ENCODE data around the gene ZNF77. TPM values are rescaled to one million over a fixed set of nuclear protein-coding genes. Genes with fewer than 3 reads are reported as not detected.
"Not testable (repeated sequence)": the region's sequence is repeated elsewhere in the genome, so short reads cannot be mapped to it uniquely, and the experiment has no call there.

ZNF77 gene
- total RNA-seq, 1 donor from 2014 or later, result 4.0 TPM

DNA sequence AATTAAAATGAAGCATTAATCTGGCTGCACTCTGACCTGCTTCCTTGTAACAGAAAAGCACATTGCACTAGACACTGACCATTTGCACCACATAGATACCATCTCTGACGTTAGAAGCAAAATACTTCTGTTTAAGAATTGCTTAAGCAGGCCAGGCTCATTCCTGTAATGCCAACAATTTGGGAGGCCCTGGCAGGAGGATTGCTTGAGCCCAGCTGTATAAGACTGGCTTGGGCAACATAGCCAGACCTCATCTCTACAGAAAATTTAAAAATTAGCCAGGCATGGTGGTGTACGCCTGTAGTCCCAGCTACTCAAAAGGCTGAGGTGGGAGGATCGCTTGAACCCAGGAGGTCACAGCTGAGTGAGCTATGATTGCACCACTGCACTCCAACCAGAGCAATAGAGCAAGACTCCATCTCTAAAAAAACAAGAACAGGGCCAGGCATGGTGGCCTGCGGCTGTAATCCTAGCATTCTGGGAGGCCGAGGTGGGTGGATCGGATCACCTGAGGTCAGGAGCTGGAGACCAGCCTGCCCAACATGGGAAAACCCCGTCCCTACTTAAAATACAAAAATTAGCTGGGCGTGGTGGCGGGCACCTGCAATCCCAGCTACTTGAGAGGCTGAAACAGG lies 25.5 kb upstream of the ZNF77 start:
- DNase-seq (ENCODE audit: low read depth), result no peak

DNA sequence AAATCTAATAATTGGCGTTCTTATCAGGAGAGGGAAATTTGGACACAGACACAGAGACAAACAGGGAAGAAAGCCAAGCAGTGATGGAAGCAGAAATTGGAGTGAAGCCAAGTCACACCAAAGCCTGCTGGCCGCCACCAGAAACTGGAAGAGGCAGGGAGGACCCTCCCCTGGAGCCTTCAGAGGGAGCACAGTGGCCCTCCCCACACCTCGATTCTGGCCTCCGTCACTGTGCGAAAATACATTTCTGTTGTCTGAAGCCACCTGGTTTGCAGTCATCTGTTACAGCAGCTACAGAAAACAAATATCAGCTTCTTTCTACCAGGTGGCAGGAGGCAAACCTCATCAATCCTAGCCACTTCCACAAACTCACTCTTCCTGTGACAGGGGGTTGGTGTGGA lies 24.3 kb upstream of the ZNF77 start:
- DNase-seq (ENCODE audit: low read depth), result no peak

DNA sequence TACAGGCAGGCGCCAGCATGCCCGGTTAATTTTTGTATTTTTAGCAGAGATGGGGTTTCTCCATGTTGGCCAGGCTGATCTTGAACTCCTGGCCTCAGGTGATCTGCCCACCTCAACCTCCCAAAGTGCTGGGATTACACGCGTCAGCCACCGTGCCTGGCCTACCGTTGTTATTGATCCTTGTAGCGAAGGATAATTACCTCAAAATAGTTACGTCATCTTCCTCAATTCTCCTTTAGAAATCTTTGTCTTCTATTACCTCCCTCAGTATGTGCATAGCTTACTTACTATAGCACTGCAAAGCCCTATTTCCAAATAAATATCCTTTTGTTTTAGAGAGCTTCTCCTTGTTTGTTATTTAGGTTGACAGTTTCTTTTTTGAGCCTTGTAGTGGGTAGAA lies 23.2 kb upstream of the ZNF77 start:
- DNase-seq (ENCODE audit: low read depth), result no peak

DNA sequence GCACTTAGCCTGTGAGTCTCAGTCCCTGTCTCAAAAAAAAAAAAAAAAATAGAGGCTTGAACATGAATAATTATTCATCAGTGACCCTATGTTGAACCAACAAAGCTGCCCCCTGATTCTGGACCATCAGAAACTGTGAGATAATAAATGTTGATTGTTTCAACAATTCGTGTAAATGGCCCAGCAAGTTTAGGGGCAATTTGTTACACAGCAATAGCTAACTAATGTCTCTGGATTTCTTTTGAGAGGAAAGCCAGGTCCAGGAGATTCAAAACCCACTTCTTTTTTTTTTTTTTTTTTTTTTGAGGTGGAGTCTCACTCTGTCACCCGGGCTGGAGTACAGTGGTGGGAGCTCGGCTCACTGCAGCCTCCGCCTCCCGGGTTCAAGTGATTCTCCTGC lies 20.1 kb upstream of the ZNF77 start:
- no peak for DNase-seq (ENCODE audit: low read depth)

DNA sequence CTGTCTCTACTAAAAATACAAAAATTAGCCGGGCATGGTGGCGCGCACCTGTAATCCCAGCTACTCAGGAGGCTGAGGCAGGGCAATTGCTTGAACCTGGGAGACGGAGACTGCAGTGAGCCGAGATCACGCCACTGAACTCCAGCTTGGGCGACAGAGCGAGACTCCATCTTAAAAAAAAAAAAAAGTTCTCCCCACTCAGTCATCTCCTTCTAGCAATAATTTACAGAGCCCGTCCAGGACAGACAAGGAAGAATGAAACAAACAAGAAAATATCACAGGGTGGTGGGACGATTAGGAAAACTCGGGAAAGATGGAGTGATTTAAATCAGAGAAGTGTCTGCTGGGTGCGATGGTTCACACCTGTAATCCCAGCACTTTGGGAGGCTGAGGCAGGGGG lies 18.9 kb upstream of the ZNF77 start:
- DNase-seq (ENCODE audit: low read depth), result not testable (repeated sequence)

DNA sequence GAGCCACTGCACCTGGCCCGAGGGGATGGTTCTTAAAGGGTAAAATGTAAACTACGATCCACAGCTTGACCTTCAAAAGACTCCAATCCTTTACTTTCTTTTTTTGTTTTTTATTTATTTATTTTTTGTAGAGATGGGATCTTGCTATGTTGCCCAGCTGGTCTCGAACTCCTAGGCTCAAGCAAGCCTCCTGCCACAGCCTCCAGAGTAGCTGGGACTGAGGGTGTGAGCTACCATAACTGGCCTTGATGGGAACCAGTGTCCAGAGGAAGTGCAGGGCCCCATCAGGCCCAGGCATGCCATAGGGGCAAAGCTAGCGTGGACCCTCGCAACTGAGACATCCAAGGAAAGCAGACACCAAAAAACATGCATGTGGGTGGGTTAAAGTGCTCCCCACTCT lies 18.4 kb upstream of the ZNF77 start:
- DNase-seq (ENCODE audit: low read depth), result no peak

DNA sequence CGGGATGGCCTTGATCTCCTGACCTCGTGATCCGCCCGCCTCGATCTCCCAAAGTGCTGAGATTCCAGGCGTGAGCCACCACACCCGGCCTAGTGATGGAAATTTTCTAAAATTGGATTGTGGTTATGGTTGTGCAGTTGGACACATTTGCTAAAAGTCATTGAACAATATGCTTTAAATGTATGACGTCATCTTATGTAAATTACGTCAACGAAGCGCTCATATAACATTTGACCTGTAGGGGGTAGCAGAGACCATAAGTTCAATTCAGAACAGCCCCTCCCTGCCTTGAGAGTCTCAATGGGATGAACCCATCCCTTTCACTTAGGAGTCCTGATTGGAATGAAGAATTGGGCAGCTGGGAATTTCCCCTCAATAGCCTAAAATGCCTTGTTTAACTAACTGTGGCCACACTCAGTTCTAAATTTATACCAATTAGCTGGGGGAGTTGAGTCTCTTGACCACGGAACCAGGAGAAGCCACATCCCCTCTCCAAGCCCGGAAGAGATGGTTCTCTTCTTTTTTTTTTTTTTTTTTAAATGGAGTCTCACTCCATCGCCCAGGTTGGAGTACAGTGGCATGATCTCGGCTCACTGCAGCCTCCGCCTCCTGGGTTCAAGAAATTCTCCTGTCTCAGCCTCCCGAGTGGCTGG lies 17.4 kb upstream of the ZNF77 start:
- peak; percentile 84 for DNase-seq (ENCODE audit: low read depth)

DNA sequence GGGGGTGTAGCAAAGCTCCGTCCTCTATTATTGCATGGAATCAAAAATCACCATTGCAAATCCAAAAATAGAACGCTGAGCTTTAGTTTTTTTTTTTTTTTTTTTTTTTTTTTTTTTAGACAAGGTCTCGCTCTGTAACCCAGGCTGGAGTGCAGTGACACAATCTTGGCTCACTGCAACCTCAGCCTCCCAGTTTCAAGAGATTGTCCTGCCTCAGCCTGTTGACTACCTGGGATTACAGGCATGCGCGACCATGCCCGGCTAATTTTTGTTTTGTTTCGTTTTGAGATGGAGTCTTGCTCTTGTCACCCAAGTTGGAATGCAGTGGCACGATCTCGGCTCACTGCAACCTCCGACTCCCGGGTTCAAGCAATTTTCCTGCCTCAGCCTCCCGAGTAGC lies 15.3 kb upstream of the ZNF77 start:
- no peak for DNase-seq (ENCODE audit: low read depth)

DNA sequence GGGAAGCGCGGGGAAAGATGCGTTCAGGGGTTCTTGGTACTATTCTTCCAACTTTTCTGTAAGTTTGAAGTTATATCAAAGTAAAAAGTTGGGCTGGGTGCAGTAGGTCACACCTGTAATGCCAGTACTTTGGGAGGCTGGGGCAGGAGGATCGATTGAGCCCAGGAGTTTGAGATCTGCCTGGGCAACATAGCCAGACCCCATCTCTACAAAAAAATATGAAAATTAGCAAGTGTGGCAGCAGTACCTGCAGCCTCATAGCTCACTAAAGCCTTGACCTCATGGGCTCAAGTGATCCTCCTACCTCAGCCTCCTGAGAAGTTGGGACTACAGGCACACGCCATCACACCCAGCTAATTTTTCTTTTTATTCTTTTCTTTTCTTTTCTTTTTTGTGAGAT lies 12.4 kb upstream of the ZNF77 start:
- DNase-seq (ENCODE audit: low read depth), result no peak

DNA sequence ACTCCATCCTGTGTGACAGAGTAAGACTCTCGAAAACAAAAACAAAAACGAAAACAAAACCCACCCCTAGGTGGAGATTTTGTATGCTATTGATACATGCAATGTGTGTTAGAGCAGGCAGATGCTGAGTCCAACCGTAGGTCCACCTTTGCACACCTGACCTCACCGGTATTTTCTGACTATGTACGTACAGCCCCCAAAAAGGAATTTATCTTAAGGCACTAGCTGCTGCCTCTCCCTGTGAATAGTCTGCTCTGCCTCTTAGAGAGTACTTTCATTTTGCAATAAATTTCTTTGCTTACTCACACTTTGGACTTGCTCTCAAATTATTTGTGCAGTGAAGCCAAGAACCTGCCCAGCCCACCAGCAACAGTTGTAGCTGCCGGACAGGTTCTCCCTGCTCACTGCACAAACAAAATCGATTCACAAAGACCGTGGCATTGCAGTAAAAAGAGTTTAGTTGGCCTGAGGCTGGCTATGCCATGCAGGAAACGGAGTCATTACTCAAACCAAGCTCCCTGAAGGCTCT lies 8.2 kb upstream of the ZNF77 start:
- no peak for DNase-seq (ENCODE audit: low read depth)

DNA sequence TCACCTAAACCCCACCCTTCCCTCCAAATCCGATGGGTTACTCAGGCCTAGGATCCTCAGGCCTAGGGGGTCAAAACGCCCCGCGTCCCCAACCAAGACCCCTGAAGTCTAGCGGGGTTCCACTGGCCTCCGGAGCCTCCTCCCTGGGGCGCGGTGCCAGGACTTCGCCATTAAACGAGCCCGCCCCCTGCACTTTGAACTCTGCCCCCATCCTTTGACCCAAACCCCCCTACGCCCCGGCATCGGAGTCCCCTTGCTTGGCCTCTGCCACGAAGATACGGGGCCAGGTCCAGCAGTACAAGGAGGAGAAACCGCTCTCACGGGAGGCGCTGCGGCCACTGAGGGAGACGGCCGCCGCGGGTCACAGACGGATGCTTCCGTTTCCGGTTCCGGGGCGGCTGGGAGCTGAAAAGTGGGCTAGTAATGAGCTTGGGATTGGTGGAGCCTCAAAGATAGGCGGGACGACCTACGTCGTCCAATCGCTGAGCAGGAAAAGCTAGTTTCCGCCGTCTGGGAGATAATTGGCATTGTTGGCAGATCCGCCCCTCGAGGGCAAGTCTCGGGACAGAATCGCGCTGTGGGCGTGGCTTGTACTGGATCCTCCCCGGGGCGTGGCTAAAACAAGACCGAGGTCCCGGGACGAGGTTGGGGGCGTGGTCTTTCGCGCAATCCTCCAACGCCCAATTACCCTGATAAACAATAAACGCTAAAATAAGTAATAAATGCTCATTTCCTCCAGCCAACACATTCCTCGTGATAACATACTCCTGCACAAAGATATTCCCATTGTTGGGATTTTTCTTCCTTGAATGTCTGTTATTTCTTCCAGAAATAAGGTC lies 5.7 kb upstream of the ZNF77 start:
- peak; percentile 99 for DNase-seq (ENCODE audit: low read depth)

DNA sequence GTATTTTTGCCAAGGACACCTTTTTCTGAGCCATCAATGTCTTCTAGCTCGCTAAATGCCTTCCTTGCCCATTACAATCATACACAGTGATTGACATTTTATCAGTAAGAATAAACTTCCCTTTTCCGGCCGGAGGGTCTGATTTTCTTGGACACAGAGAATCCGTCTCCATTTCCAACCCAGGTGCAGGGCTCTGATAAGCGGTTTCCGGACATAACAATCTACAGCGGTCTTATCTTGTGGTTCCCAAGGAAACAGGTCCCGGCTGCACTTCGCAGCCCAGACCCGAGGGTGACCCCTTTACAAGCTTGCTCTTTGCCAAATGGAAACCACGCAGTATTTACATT lies 5.1 kb upstream of the ZNF77 start:
- no peak for DNase-seq (ENCODE audit: low read depth)

DNA sequence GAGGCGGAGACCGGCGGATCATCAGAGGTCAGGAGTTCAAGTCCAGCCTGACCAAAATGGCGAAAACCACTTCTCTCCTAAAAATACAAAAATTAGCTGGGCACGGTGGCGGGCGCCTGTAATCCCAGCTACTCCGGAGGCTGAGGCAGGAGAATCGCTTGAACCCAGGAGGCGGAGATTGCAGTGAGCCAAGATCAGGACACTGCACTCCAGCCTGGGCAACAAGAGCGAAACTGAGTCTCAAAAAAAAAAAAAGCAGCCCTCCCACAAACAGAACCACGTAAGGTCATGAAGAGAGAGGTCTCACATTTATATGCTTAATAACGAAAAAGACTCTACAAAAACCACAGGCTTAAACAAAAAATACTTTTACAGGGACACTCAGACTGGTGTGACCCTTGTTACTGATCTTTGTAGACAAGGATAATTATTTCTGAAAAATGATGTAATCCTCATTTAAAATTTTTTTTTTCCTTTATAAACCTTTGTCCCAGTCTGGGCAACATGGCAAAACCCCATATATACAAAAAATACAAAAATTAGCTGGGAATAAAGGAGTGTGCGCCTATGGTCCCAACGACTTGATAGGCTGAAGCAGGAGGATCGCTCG lies 909 bp upstream of the ZNF77 start:
- DNase-seq (ENCODE audit: low read depth), result no peak

DNA sequence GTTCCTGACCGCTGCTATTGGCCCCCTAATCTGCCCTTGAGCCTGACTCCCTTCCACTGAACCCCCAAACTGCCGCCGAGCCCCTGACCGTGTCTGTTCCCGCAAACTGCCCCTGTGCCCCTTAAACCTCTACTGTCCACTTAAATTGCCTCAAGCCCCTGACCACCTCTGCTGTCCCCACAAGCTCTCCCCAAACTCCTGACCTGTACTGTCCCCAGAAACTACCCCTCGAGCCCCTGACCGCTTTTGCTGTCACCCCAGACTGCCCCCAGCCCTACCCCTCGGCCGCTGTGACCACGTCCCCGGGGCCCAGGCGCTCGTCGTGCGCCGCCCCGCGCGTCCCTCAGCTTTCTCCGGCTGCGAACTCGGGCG lies 382 bp downstream of the ZNF77 start:
- no peak for DNase-seq (ENCODE audit: low read depth)

DNA sequence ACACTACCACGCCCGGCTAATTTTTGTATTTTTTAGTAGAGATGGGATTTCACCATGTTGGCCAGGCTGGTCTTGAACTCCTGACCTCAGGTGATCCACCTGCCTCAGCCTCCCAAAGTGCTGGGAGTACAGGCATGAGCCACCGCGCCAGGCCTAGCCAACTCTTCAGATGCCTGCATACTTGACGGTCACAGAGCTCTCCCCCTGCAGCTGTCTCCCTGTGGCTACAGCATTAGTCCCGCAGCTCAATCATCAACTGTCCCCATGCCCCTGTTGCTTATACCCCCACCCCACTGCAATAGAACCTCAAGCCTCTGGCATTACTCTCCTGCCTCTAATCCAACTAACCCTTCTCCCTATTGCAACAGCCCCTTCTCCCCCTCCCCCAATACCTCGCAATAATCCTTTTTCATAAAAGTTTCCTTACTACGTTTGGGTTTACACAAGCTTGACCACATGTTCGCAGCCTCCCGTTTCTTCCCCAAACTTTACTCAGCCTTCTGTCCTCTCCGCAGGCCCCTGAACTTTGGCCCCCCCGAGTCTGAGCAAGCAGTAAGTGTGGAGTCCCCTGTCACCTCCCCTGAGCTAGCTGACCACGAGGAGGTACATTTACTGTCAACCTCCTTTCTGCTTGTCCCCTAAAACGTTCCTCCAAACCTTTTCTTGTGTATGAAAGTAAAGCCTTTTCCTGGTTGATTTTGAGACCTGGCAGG lies 1.7 kb downstream of the ZNF77 start:
- no peak for DNase-seq (ENCODE audit: low read depth)

DNA sequence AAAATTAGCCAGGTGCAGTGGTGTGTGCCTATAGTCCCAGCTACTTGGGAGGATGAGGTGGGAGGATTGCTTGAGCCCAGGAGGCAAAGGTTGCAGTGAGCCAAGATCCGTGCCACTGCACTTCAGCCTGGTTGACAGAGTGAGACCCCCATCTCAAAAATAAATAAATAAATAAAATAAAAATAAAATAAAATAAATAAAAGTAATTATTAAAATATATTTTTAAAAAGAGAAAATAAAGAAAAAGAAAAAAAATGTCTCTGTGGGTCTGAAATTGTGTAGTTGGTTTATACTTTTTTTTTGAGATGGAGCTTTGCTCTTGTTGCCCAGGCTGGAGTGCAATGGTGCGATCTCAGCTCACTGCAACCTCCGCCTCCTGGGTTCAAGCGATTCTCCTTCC lies 8.9 kb downstream of the ZNF77 start:
- not testable (repeated sequence) for DNase-seq (ENCODE audit: low read depth)

DNA sequence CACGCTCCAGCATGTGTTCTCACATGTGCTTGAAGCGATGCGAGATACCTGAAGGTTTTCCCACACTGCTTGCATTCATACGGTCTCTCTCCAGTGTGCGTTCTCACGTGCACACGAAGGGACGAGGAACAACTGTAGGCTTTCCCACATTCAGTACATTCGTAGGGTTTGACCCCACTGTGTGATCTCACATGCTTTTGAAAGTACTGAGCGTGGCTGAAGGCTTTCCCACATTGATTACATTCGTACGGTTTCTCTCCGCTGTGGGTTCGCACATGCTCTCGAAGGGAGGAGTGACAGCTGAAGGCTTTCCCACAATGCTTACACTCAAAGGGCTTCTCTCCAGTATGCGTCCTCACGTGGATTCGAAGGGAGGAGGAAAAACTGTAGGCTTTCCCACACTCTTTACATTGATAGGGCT lies 11.3 kb downstream of the ZNF77 start:
- DNase-seq (ENCODE audit: low read depth), result no peak

DNA sequence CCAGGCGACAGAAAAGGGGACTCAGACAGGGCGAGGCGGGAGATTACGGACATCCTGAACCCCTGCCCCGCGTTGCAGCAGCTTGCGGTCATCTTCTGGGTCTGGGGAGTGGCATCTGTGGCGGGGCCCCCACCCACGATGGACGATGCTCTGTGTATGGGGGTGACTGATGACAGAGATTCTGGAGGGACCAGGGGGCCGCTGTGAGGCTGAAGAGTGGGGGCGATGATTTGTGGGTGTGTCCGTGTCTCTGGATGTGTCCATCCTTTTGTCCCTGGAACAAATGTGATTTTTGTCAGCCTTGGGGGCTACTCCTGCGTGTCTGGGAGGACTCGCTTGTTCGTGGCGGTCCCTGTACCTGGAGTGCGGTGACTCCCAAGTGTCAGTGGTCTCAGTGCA lies 17.7 kb downstream of the ZNF77 start:
- DNase-seq (ENCODE audit: low read depth), result no peak

DNA sequence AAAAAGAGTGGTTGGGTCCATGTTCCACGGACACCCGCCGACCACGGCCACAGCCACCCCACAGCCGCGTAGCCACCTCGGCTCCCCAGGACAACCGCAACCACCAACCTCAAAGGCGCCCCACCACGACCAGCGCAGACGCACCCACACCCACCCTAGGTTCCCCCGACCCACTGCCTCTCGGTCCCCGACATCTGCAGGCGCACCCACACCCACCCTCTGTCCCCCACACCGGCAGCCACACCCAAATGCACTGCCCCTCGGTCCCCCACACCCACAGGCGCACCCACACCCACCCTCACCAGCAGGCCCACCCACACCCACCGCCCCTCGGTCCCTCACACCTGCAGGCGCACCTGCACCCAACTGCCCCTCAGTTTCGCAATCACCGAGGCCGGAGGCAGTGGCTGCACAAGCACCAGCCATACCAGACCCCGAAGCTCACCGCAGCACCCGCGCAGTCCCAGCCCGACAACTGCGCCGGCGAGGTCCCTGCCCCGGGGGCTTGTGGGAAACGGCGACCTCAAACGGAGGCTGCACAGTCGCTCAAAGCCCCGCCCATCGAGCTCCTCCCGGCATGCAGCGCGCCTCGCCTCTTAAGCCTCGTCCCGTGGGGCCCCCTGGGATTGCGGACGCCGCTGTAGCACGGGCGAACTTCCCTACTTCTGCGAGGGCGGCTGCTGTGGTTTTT lies 18.3 kb downstream of the ZNF77 start:
- no peak for DNase-seq (ENCODE audit: low read depth)

DNA sequence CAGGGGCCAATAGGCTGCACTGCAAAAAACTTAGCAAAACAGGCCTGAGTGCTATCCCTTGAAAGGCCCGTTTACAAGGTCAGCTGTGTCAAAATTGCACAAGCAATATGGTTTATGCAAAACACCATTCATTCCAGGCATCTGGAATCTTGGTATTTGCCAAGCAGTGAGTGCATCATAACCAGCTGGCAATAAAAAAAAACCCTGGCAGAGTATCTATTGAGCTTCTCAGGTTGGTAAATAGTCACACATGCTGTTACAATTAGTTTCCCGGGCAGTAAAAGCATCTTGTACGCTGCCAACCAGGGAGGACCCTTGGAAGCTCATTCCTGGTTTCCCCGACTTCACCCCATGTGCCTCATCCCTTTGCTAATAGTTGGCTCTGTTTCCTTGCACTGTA lies 21.3 kb downstream of the ZNF77 start:
- DNase-seq (ENCODE audit: low read depth), result no peak

DNA sequence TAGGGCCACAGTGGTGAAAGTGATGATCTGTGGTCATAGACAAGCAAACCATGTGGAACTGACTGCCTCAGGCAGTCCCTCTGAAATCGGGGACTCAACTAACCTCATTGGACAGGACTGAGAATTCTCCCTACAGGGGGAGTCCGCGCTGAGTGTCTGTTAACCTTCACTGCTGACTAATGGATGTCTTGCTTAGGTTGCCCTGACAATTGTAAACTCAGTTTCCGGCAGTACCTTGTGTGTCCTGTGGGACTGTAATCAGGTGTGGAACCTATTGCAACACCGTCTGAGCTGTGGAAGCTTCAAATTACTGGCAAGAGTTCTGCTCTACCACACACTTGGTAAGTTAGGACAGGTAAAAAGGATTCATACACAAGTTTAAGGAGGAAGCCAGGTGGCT lies 21.8 kb downstream of the ZNF77 start:
- DNase-seq (ENCODE audit: low read depth), result no peak
